ENCODE measurements around the gene ELOVL7.

Gene ELOVL7

GRCh38 chr5:60809891-60810425, 34.1 kb downstream of the ELOVL7 start:
- no peak overlapping the region for H3K4me3 ChIP-seq (replicated peaks; ENCODE audit: low read depth, low read length)
- DNase-seq (ENCODE audit: low read depth): no peak
- TF ChIP-seq CTCF (IDR thresholded peaks at IDR 0.05; ENCODE audit: low read length, missing control alignments): no peak

- H3K4me3 ChIP-seq (replicated peaks; ENCODE audit: low read depth, low read length): no peak overlapping the region
- DNase-seq (ENCODE audit: low read depth): no peak
- no peak for TF ChIP-seq CTCF (IDR thresholded peaks at IDR 0.05; ENCODE audit: low read length, missing control alignments)
Observed at GRCh38 chr5:60806591-60807243, 37.4 kb downstream of the ELOVL7 start.

- no peak overlapping the region for H3K4me3 ChIP-seq (replicated peaks; ENCODE audit: low read depth, low read length)
- TF ChIP-seq CTCF (IDR thresholded peaks at IDR 0.05; ENCODE audit: low read length, missing control alignments): no peak
- no peak for DNase-seq (ENCODE audit: low read depth)
Observed at GRCh38 chr5:60805463-60805862, 38.6 kb downstream of the ELOVL7 start.

GRCh38 chr5:60803712-60804111, 40.4 kb downstream of the ELOVL7 start:
- no peak for TF ChIP-seq CTCF (IDR thresholded peaks at IDR 0.05; ENCODE audit: low read length, missing control alignments)
- no peak for DNase-seq (ENCODE audit: low read depth)

GRCh38 chr5:60802986-60803385, 41.1 kb downstream of the ELOVL7 start:
- no peak for TF ChIP-seq CTCF (IDR thresholded peaks at IDR 0.05; ENCODE audit: low read length, missing control alignments)
- no peak for DNase-seq (ENCODE audit: low read depth)

More at GRCh38 chr5:60803712-60804111, 40.4 kb downstream of the ELOVL7 start:
- H3K4me3 ChIP-seq (replicated peaks; ENCODE audit: low read depth, low read length): no peak overlapping the region

GRCh38 chr5:60802226-60802625, 41.8 kb downstream of the ELOVL7 start:
- H3K4me3 ChIP-seq (replicated peaks; ENCODE audit: low read depth, low read length): no peak overlapping the region
- DNase-seq (ENCODE audit: low read depth): no peak
- TF ChIP-seq CTCF (IDR thresholded peaks at IDR 0.05; ENCODE audit: low read length, missing control alignments): no peak

More at GRCh38 chr5:60802986-60803385, 41.1 kb downstream of the ELOVL7 start:
- H3K4me3 ChIP-seq (replicated peaks; ENCODE audit: low read depth, low read length): no peak overlapping the region
